Nephron progenitor cell (in vitro differentiated cells): ENCODE results near the gene GNB4.

Source experiments
- DNase-seq: peaks from one replicate; pipeline ENCODE4 v3.0.0; 2021
- H3K27ac Mint-ChIP-seq: 2 replicates; pipeline ENCODE4 v1.8.0; 2021; ENCODE audit warnings: mild to moderate bottlenecking, moderate library complexity, mixed read lengths
- H3K27me3 Mint-ChIP-seq: 2 replicates; pipeline ENCODE4 v1.8.0; 2021; ENCODE audit warnings: mild to moderate bottlenecking, low read depth, mixed read lengths; ENCODE audit not compliant: poor library complexity
- H3K36me3 Mint-ChIP-seq: 2 replicates; pipeline ENCODE4 v1.8.0; 2021; ENCODE audit warnings: low read depth, mixed read lengths
- H3K4me1 Mint-ChIP-seq: 2 replicates; pipeline ENCODE4 v1.8.0; 2021; ENCODE audit warnings: mixed read lengths
- H3K4me3 Mint-ChIP-seq: 2 replicates; pipeline ENCODE4 v1.8.0; 2021; ENCODE audit warnings: mild to moderate bottlenecking, moderate library complexity, mixed read lengths
- H3K9me3 Mint-ChIP-seq: 2 replicates; pipeline ENCODE4 v1.8.0; 2021; ENCODE audit warnings: mild to moderate bottlenecking, moderate library complexity, mixed read lengths
- TF ChIP-seq, protein P1 (sequence below): fragments of 200-600 bp; sonication (generic); IDR thresholded peaks from 2 replicates; pipeline ENCODE4 v1.5.0; 2021; ENCODE audit warnings: antibody characterized with exemption

GNB4 gene

GRCh38 chr3:179476215-179476614 is 24.9 kb upstream of the GNB4 start:
- no peaks in the 10 kb centered on the region for H3K36me3 Mint-ChIP-seq
- TF ChIP-seq, protein P1, sequence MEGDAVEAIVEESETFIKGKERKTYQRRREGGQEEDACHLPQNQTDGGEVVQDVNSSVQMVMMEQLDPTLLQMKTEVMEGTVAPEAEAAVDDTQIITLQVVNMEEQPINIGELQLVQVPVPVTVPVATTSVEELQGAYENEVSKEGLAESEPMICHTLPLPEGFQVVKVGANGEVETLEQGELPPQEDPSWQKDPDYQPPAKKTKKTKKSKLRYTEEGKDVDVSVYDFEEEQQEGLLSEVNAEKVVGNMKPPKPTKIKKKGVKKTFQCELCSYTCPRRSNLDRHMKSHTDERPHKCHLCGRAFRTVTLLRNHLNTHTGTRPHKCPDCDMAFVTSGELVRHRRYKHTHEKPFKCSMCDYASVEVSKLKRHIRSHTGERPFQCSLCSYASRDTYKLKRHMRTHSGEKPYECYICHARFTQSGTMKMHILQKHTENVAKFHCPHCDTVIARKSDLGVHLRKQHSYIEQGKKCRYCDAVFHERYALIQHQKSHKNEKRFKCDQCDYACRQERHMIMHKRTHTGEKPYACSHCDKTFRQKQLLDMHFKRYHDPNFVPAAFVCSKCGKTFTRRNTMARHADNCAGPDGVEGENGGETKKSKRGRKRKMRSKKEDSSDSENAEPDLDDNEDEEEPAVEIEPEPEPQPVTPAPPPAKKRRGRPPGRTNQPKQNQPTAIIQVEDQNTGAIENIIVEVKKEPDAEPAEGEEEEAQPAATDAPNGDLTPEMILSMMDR = no peak
- H3K27ac Mint-ChIP-seq = no peak overlapping the region
- peaks cover 3% of the 10 kb centered on the region for H3K9me3 Mint-ChIP-seq
- H3K4me3 Mint-ChIP-seq = no peak overlapping the region
- H3K27me3 Mint-ChIP-seq = no peaks in the 10 kb centered on the region
- DNase-seq = no peak
- no peaks in the 10 kb centered on the region for H3K4me1 Mint-ChIP-seq

GRCh38 chr3:179474480-179474879 is 23.2 kb upstream of the GNB4 start:
- DNase-seq = no peak
- Mint-ChIP-seq H3K36me3 (no peaks in the 10 kb centered on the region), H3K27me3 (no peaks in the 10 kb centered on the region), H3K4me1 (no peaks in the 10 kb centered on the region), H3K27ac (peak overlapping the region; percentile 34), H3K9me3 (no peaks in the 10 kb centered on the region), H3K4me3 (no peak overlapping the region)
- TF ChIP-seq, protein P1 = no peak

- Mint-ChIP-seq H3K27ac (no peak overlapping the region), H3K4me1 (no peaks in the 10 kb centered on the region), H3K4me3 (no peak overlapping the region), H3K9me3 (no peaks in the 10 kb centered on the region), H3K27me3 (no peaks in the 10 kb centered on the region), H3K36me3 (no peaks in the 10 kb centered on the region)
- TF ChIP-seq, protein P1 = no peak
- no peak for DNase-seq
Observed at GRCh38 chr3:179473565-179473964, 22.3 kb upstream of the GNB4 start.

GRCh38 chr3:179464323-179465092 is 13.2 kb upstream of the GNB4 start:
- Mint-ChIP-seq H3K4me3 (no peak overlapping the region), H3K36me3 (no peaks in the 10 kb centered on the region), H3K9me3 (no peaks in the 10 kb centered on the region), H3K27ac (no peak overlapping the region), H3K27me3 (peaks cover 10% of the 10 kb centered on the region), H3K4me1 (no peaks in the 10 kb centered on the region)
- TF ChIP-seq, protein P1 = no peak
- DNase-seq = no peak

DNA sequence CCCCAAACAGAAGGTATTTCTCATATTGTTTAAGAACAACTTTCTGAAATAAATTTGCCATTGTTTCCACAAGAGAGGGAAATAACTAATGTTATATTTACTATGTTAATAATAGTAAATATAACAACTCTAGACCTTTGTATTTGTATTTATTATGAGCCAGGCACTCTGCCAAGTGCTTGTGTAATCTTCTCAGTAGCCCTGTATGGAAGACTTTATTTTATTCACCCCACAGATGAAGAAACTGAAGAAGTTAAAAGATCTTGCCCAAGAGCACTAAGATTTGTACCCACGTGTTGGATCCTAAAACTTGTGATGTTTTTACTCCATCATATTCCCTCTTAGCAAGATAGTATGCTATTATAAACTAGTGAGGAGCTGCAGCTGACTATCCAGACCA is 12.0 kb upstream of the GNB4 start:
- Mint-ChIP-seq H3K4me1 (no peaks in the 10 kb centered on the region), H3K27me3 (peaks cover 10% of the 10 kb centered on the region), H3K36me3 (no peaks in the 10 kb centered on the region), H3K4me3 (no peak overlapping the region), H3K9me3 (no peaks in the 10 kb centered on the region), H3K27ac (no peak overlapping the region)
- TF ChIP-seq, protein P1 = no peak
- DNase-seq = no peak

GRCh38 chr3:179460260-179460659 is 9.0 kb upstream of the GNB4 start:
- Mint-ChIP-seq H3K9me3 (no peaks in the 10 kb centered on the region), H3K36me3 (no peaks in the 10 kb centered on the region), H3K27ac (no peak overlapping the region), H3K4me3 (no peak overlapping the region), H3K4me1 (no peaks in the 10 kb centered on the region), H3K27me3 (peaks cover 9% of the 10 kb centered on the region)
- TF ChIP-seq, protein P1 = no peak
- no peak for DNase-seq
